ENCODE data around the gene RNF217.

The RNF217 gene

GRCh38 chr6:125099211-125100073 lies 137.2 kb downstream of the RNF217 start:
- peak; percentile 49 for DNase-seq (ENCODE audit: low spot score)

DNA sequence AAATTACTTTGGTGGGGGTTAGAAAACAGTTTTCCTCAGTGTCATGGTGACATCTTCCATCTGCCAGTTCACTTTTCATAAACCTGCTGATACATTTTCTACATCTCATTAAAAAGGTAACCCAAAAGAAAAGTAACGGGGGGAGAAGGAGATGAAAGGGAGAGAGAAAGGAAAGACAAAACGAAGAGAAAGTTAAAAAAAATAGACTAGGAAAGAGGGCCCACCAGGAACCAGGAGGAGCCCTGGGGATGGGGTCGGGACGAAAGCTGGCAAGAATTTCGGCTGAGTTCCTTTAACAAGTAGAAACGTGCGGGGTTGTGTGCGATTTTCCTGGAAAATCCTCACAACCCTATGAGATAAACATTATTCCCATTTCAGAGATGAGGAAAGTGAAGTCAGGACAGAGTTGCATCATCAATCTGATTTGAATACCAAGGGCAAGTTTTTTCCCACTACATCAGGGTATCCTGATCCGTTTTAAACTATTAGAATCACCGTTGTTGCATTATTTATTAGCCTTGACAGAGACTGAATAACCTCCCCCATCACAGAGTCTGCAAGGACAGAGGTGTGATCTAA lies 137.9 kb downstream of the RNF217 start:
- no peak for DNase-seq (ENCODE audit: low spot score)

DNA sequence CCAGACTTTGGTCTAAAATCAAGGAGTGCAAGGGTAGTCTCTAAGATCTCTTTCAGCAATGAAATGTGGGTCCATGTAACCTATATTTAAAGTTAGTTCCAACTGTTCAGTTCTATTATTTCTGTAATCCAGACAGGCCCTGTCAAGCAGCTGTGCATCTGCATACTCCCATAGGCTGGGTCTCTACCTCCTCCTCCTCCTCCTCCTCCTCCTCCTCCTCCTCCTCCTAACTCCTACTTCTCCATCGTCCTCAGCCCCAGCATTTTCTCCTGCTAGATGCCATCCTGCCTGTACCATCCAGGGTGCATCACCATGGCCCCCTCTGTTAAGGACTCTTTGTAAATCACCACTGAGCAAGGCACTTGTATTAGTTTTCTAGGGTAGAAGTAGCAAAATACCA lies 138.9 kb downstream of the RNF217 start:
- DNase-seq (ENCODE audit: low spot score): no peak

DNA sequence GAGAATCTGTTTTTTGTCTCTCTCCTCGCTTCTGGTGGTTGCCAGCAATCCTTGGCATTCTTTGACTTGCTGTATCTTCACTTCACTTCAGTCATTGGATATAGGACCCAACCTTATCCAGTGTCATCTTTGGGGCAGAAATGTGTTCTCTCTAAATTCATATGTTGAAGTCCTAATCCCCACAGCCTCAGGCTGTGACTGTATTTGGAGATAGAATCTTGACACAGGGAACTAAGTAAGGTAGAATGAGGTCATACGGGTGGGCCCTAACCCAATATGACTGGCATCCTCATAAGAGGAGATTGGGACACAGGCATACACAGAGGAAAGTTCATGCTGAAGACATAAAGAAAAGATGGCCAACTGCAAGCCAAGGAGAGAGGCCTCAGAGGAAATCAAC lies 139.4 kb downstream of the RNF217 start:
- no peak for DNase-seq (ENCODE audit: low spot score)

GRCh38 chr6:125102411-125102810 lies 140.2 kb downstream of the RNF217 start:
- DNase-seq (ENCODE audit: low spot score): no peak

- DNase-seq (ENCODE audit: low spot score): no peak
These were observed 140.7 kb downstream of the RNF217 start for GRCh38 chr6:125102891-125103290.

DNA sequence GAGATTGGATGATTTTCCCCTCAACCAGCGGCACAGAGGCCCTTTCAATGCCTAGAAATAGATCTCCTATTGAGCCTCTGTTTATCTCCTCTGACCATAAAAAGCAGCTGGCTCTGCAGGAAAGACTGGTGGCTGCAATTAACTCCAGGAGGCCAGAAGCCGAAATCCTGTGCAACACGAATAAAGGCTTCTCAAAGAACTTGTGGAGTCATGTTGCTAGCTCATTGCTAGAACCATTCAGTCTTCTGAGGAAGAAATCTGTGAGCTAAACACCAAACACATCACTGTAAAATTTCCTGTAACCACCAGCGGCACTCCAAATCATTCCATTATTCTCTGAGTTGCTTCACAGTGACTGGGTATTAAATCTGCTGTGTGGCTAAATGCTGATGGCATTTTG lies 142.2 kb downstream of the RNF217 start:
- DNase-seq (ENCODE audit: low spot score): no peak

DNA sequence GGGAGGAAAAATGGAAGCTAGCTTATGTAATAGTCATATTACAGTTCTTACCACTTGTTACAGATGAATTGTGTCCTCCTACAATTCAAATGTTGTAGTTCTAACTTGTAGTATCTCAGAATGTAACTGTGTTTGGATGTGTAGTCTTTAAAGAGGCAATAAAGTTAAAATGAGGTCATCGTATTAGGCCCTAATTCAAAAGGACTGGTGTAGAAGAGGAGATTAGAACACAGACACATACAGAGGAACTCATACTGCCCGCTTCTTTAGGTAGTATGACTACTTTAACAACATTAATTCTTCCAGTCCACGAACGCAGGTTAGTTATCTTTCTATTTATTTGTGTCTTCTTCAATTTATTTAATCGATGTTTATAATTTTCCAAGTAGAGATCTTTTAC lies 144.8 kb downstream of the RNF217 start:
- DNase-seq (ENCODE audit: low spot score): no peak

DNA sequence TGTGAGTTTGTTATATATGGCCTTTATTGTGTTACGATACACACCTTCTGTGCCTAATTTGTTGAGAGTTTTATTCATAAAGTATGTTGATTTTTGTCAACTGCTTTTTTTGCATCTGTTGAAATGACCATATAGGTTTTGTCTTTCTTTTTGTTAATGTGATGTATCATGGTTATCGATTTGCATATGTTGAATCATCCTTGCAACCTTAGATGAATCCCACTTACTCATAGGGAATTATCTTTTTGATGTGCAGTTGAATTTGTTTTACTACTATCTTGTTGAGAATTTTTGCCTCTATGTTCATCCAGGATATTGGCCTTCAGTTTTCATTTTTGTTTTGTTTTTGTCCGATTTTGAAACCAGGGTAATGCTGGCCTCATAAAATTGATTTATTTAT lies 145.7 kb downstream of the RNF217 start:
- DNase-seq (ENCODE audit: low spot score): no peak

- no peak for DNase-seq (ENCODE audit: low spot score)
These were observed 147.8 kb downstream of the RNF217 start for GRCh38 chr6:125110056-125110455.

GRCh38 chr6:125111219-125111983 lies 149.2 kb downstream of the RNF217 start:
- no peak for DNase-seq (ENCODE audit: low spot score)

DNA sequence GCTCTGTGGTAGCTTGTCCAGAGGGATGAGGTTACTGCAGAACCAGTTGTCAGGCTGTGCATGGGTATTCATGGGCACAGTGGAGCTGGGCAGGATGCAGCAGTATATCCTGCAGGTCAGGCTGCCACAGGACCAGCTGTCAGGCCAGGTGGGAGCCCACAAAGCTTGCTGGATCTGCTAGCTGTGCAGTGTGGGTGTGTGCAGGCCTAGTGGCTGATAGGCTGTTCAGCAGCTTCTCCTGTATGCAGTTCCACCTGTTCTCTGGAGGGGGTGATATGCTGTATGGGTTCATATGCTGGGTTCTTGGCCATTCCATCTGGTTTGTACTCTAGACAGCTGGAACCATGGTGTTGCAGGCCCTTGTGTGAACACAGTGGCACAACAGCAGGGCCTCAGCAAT lies 150.7 kb downstream of the RNF217 start:
- no peak for DNase-seq (ENCODE audit: low spot score)

- no peak for DNase-seq (ENCODE audit: low spot score)
These were observed 152.1 kb downstream of the RNF217 start for GRCh38 chr6:125114248-125114858.

DNA sequence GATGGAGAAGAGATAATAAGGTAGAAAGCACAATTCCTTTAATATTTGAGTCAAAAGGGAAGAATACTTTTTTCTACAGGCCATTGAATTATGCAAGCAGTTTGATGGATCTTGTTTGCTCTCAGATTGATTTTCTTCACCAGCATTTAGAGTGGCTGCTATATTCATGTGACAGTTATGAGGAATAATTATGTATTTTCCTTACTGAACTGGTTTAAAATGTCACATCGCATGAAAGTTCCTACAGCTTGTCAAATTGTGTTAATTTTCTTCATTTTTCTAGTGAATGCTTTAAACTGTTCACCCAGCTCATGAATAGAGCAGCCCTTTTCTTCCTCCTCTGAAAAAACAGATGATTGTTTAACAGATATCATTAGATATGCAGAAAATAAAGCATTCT lies 153.9 kb downstream of the RNF217 start:
- DNase-seq (ENCODE audit: low spot score): no peak

DNA sequence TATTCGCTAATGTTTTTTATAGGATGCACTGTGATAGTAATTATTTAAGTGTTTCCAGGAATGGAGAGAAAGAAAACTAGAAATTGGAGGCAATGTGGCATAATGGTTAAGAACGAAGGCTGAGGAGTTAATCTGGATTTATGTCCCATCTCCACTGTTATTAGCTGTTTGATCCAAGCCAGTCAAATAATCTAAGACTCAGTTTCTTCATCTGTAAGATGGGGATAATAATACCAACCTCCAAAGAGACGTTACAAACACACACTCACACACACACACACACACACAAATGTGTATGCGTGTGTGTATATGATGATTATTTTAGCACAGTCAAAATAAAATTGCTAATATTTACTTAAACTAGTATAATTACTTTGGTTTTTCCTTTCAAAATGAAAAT lies 154.5 kb downstream of the RNF217 start:
- no peak for DNase-seq (ENCODE audit: low spot score)

GRCh38 chr6:125117818-125118217 lies 155.6 kb downstream of the RNF217 start:
- DNase-seq (ENCODE audit: low spot score): no peak

DNA sequence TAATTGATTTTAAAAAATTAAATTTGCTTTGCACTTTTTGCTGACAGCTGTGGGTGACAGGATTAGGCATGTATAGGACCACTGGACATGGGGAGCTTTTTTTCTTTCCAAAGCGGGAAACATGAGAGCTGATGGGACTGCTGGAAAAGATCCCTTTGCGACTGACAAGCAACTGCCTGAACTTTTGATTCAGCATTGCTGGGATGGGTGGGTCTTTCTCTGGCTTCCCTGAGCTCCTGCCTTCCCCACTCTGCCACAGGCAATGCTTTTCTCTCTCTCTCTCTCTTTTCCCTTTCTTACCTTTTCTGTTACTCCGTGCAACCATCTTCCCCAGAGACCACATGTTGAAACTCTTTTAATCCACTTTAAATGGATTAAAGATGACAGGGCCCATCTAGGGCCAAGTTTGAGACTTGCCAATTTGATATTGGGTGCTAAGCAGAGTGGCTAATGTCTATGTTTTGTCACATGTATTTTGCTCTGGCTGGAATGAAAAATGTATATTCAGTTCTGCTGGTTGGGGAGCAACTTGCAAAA lies 157.9 kb downstream of the RNF217 start:
- DNase-seq (ENCODE audit: low spot score): no peak

GRCh38 chr6:125121894-125122293 lies 159.7 kb downstream of the RNF217 start:
- DNase-seq (ENCODE audit: low spot score): no peak

- no peak for DNase-seq (ENCODE audit: low spot score)
These were observed 160.8 kb downstream of the RNF217 start for GRCh38 chr6:125123051-125123450.

- DNase-seq (ENCODE audit: low spot score): no peak
These were observed 161.3 kb downstream of the RNF217 start for GRCh38 chr6:125123468-125124048.

DNA sequence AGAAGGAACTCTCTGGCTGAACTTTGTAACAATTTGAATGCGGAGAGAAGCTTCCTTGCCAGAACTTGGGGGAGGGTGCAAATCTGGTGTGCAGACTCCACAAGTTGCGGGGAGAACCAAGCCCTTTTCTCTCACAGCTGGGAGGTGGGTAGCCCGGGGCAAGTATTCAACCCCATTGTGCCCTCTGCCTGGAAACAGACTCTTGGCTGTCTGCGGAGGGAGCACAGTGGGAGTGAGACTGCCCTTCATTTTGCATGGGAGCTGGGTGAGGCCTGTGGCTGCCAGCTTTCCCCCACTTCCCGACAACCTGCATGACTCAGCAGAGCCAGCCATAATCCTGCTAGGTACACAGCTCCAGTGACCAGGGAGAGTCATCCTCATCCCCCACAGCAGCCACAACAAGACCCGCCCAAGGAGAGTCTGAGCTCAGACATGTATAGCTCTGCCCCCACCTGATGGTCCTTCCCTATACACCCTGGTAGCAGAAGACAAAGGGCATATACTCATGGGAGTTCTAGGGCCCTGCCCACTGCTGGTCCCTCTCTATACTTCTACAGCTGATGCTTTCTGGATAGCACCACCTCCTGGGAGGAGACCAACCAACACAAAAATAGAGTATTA lies 161.9 kb downstream of the RNF217 start:
- DNase-seq (ENCODE audit: low spot score): no peak

All from HuH-7.5 (cell line).